K562 (cell line): ENCODE measurements around the gene DDAH2. TPM values are rescaled to one million over a fixed set of nuclear protein-coding genes. Genes with fewer than 3 reads are reported as not detected.

ENCODE experiments used
- ARID3B ChIP-seq: fragments of 250-450 bp; sonication (Bioruptor Pico); IDR thresholded peaks from 2 replicates; pipeline ENCODE4 v1.4.0; 2020; ENCODE audit warnings: borderline replicate concordance
- ASH1L ChIP-seq: fragments of 450-650 bp; IDR thresholded peaks from 2 replicates; pipeline ENCODE4 v1.6.1; 2018; ENCODE audit warnings: borderline replicate concordance, mild to moderate bottlenecking, low read depth; ENCODE audit not compliant: partially characterized antibody
- BCOR ChIP-seq: fragments of 450-650 bp; IDR thresholded peaks from 2 replicates; pipeline ENCODE4 v1.6.1; 2016
- DPF2 ChIP-seq: fragments of 450-650 bp; IDR thresholded peaks from 2 replicates; pipeline ENCODE4 v1.6.1; 2016
- E2F8 ChIP-seq: fragments of 450-650 bp; IDR thresholded peaks from 2 replicates; pipeline ENCODE4 v1.7.1; 2018; ENCODE audit warnings: mild to moderate bottlenecking, low read depth; ENCODE audit not compliant: partially characterized antibody
- GABPA ChIP-seq: fragments of 200-800 bp; sonication (Bioruptor generic); conservative IDR thresholded peaks from 2 replicates; pipeline ENCODE4 v1.6.1; 2016; ENCODE audit warnings: low read depth, missing genetic modification characterization, missing compliant biosample characterization
- GATAD2A ChIP-seq: fragments of 450-650 bp; IDR thresholded peaks from 2 replicates; pipeline ENCODE4 v1.6.1; 2017
- HMG20A ChIP-seq: fragments of 450-650 bp; formaldehyde crosslinking; conservative IDR thresholded peaks from 2 replicates; pipeline ENCODE4 v1.4.0; 2020; ENCODE audit warnings: mild to moderate bottlenecking, mixed read lengths
- KLF10 ChIP-seq: fragments of 250-450 bp; sonication (Bioruptor Pico); IDR thresholded peaks from 2 replicates; pipeline ENCODE4 v1.6.1; 2021; ENCODE audit warnings: matching md5 sums
- MCM3 ChIP-seq: fragments of 450-650 bp; IDR thresholded peaks from 2 replicates; pipeline ENCODE4 v1.6.1; 2016
- MCM5 ChIP-seq: fragments of 450-650 bp; IDR thresholded peaks from 2 replicates; pipeline ENCODE4 v1.6.1; 2016; ENCODE audit warnings: low read depth
- NR1H2 ChIP-seq: sonication (generic); formaldehyde crosslinking; IDR thresholded peaks from 2 replicates; pipeline ENCODE4 v1.4.0; 2020; ENCODE audit warnings: mild to moderate bottlenecking, missing genetic modification reagents
- PKNOX1 ChIP-seq: fragments of 450-650 bp; IDR thresholded peaks from 2 replicates; pipeline ENCODE4 v1.6.1; 2016
- PTRF ChIP-seq: fragments of 450-650 bp; IDR thresholded peaks from 2 replicates; pipeline ENCODE4 v1.6.1; 2016; ENCODE audit warnings: mild to moderate bottlenecking, missing genetic modification characterization, missing compliant biosample characterization
- RBM14 ChIP-seq: fragments of 200-400 bp; formaldehyde crosslinking; IDR thresholded peaks from 2 replicates; pipeline ENCODE4 v1.6.1; 2018; ENCODE audit warnings: low read depth, mild to moderate bottlenecking, low read length, moderate library complexity, borderline replicate concordance; ENCODE audit not compliant: insufficient read depth
- SMAD4 ChIP-seq: fragments of 250-450 bp; sonication (Bioruptor Pico); conservative IDR thresholded peaks from 2 replicates; pipeline ENCODE4 v1.8.0; 2021; ENCODE audit warnings: inconsistent platforms, mild to moderate bottlenecking, moderate library complexity
- TSC22D4 ChIP-seq: fragments of 450-650 bp; IDR thresholded peaks from 2 replicates; pipeline ENCODE4 v1.6.1; 2016; ENCODE audit warnings: missing genetic modification characterization, missing biosample characterization, control low read depth
- XRCC4 ChIP-seq: IDR thresholded peaks from one replicate; pipeline ENCODE4 v1.6.1; 2011; ENCODE audit not compliant: insufficient read depth, insufficient read length; ENCODE audit errors: extremely low read depth
- ZBTB26 ChIP-seq: fragments of 450-650 bp; formaldehyde crosslinking; IDR thresholded peaks from 2 replicates; pipeline ENCODE4 v1.4.0; 2022; ENCODE audit warnings: missing genetic modification characterization
- ZBTB7A ChIP-seq: IDR thresholded peaks from 2 replicates; pipeline ENCODE4 v1.6.1; 2011; ENCODE audit warnings: low read depth, mild to moderate bottlenecking, low read length, moderate library complexity, borderline replicate concordance; ENCODE audit not compliant: control insufficient read depth
- ZC3H4 ChIP-seq: sonication (generic); formaldehyde crosslinking; IDR thresholded peaks from 2 replicates; pipeline ENCODE4 v1.9.0; 2021; ENCODE audit warnings: missing genetic modification reagents, borderline replicate concordance
- ZNF764 ChIP-seq: fragments of 250-450 bp; sonication (Bioruptor Pico); IDR thresholded peaks from 2 replicates; pipeline ENCODE4 v1.4.0; 2020; ENCODE audit warnings: low read depth, mild to moderate bottlenecking, moderate library complexity
- polyA plus RNA-seq, 8 experiments: library from polyadenylated mRNA; depleted of rRNA in 4 of 8; stranded (reverse) in 5 of 8; unstranded in 3 of 8; fragments of >200 nt; fragmentation: Nextera tagmentation in 2 of 8; fragmentation: Illumina TruSeq in 1 of 8; extraction: Ambion mirVana in 2 of 8; extraction: Trizol in 1 of 8; gene quantifications; 2 replicates each; pipeline versions ENCODE4 v1.2.1 to v1.2.3, GENCODE V29; 2011 to 2014; ENCODE audit warnings: inconsistent platforms in 1 of 8, missing spikeins in 1 of 8
- total RNA-seq, 7 experiments: library from RNA; depleted of rRNA in 6 of 7; stranded (reverse); fragments of >200 nt in 6 of 7; fragmentation: Illumina TruSeq in 2 of 7; extraction: Trizol in 2 of 7; gene quantifications; 2 replicates each; pipeline versions ENCODE4 v1.2.1 to v1.2.3, GENCODE V29; 2011 to 2021; ENCODE audit warnings: low replicate concordance in 1 of 7

Gene DDAH2
- total and polyA plus RNA-seq, 9 of the 15 experiments (the other 6 are each of a cell fraction or from before 2014, with no cell fraction given) = 1.8 to 45.4 (median 21.4) TPM

GRCh38 chr6:31740397-31741223 lies 11.5 kb upstream of the DDAH2 start (continued):
- TF ChIP-seq E2F8 (no peak), ZBTB26 (CRISPR knock-in tag) (0 out of 2 replicates have a peak, but pooled peaks have one; percentile 39), ZNF764 (CRISPR knock-in tag) (no peak), ZC3H4 (CRISPR knock-in tag) (no peak), XRCC4 (no peak), GATAD2A (no peak), KLF10 (peak; percentile 73; the same call in 1 of the 2 replicates), DPF2 (no peak), TSC22D4 (tag) (no peak), ARID3B (CRISPR knock-in tag) (no peak), MCM3 (no peak), SMAD4 (CRISPR knock-in tag) (no peak), ASH1L (no peak), BCOR (peak; percentile 12; the same call in 1 of the 2 replicates), PTRF (no peak), NR1H2 (CRISPR knock-in tag) (no peak), HMG20A (CRISPR knock-in tag) (0 out of 2 replicates have a peak, but pooled peaks have one; percentile 19), ZBTB7A (no peak), PKNOX1 (no peak), GABPA (no peak), RBM14 (peak; percentile 96), MCM5 (no peak)
